Measurements from ENCODE around the gene MT1B. TPM values are rescaled to one million over a fixed set of nuclear protein-coding genes. Genes with fewer than 3 reads are reported as not detected.
A peak's percentile ranks its signal among the peaks of the same experiment; 100 is the strongest.

MT1B gene
- total and polyA plus RNA-seq, 2 of the 13 experiments (the other 11 are each of a cell fraction or from before 2014, with no cell fraction given), result 0.89 TPM; not detected in 1

GRCh38 chr16:56647641-56648431, 3.9 kb upstream of the MT1B start (continued):
- TF ChIP-seq ZNF792 (CRISPR knock-in tag; IDR thresholded peaks at IDR 0.05) (no peak), GLI4 (CRISPR knock-in tag; IDR thresholded peaks at IDR 0.05; ENCODE audit: borderline replicate concordance) (no peak), ZFYVE20 (CRISPR knock-in tag; IDR thresholded peaks at IDR 0.05; ENCODE audit: borderline replicate concordance, low read depth) (no peak), ZNF530 (CRISPR knock-in tag; IDR thresholded peaks at IDR 0.05; ENCODE audit: low read depth) (no peak), SNRNP70 (IDR thresholded peaks at IDR 0.05; ENCODE audit: low read depth, low read length) (no peak), ZNF546 (CRISPR knock-in tag; conservative IDR thresholded peaks at IDR 0.05) (no peak), ZNF547 (CRISPR knock-in tag; IDR thresholded peaks at IDR 0.05) (peak; percentile 48; the same call in 1 of the 2 replicates), ARID3A (IDR thresholded peaks at IDR 0.05; ENCODE audit: low read depth, low read length) (no peak), ZNF570 (CRISPR knock-in tag; IDR thresholded peaks at IDR 0.05; ENCODE audit: borderline replicate concordance) (no peak), ZNF280D (CRISPR knock-in tag; IDR thresholded peaks at IDR 0.05) (no peak), STAG1 (CRISPR knock-in tag; IDR thresholded peaks at IDR 0.05) (peak; percentile 45), PPARG (CRISPR knock-in tag; conservative IDR thresholded peaks at IDR 0.05) (peak; percentile 57; the same call in 1 of the 2 replicates), SALL1 (CRISPR knock-in tag; IDR thresholded peaks at IDR 0.05) (peak; percentile 43; the same call in 1 of the 2 replicates), ZZZ3 (CRISPR knock-in tag; IDR thresholded peaks at IDR 0.05; ENCODE audit: borderline replicate concordance) (no peak), SIN3B (IDR thresholded peaks at IDR 0.05; ENCODE audit: low read length) (no peak), AHR (CRISPR knock-in tag; IDR thresholded peaks at IDR 0.05) (no peak), ZNF234 (CRISPR knock-in tag; conservative IDR thresholded peaks at IDR 0.05) (no peak), HMG20B (CRISPR knock-in tag; conservative IDR thresholded peaks at IDR 0.05) (no peak), EZH2 (conservative IDR thresholded peaks at IDR 0.05; ENCODE audit: low read depth, low read length) (no peak), HOXA3 (CRISPR knock-in tag; IDR thresholded peaks at IDR 0.05) (peak; percentile 31; the same call in 1 of the 2 replicates), KAT2B (IDR thresholded peaks at IDR 0.05; ENCODE audit: borderline replicate concordance, low read depth, low read length) (no peak), ETV5 (CRISPR knock-in tag; IDR thresholded peaks at IDR 0.05; ENCODE audit: borderline replicate concordance) (no peak)
- TF ChIP-seq, protein P1, sequence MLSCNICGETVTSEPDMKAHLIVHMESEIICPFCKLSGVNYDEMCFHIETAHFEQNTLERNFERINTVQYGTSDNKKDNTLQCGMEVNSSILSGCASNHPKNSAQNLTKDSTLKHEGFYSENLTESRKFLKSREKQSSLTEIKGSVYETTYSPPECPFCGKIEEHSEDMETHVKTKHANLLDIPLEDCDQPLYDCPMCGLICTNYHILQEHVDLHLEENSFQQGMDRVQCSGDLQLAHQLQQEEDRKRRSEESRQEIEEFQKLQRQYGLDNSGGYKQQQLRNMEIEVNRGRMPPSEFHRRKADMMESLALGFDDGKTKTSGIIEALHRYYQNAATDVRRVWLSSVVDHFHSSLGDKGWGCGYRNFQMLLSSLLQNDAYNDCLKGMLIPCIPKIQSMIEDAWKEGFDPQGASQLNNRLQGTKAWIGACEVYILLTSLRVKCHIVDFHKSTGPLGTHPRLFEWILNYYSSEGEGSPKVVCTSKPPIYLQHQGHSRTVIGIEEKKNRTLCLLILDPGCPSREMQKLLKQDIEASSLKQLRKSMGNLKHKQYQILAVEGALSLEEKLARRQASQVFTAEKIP (CRISPR knock-in tag; IDR thresholded peaks at IDR 0.05; ENCODE audit: borderline replicate concordance), result no peak
- TF ChIP-seq, protein P2, sequence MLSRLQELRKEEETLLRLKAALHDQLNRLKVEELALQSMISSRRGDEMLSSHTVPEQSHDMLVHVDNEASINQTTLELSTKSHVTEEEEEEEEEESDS (CRISPR knock-in tag; IDR thresholded peaks at IDR 0.05; ENCODE audit: borderline replicate concordance), result no peak
